DND-41 (cell line): ENCODE measurements around the gene SCN2A.

Experiments
- ATAC-seq: fragments of 200-7000 bp; cut with Tn5 transposase; 3 replicates; pipeline ENCODE4 v1.9.1; 2021; ENCODE audit warnings: low read depth; ENCODE audit not compliant: insufficient read depth
- DNase-seq: peaks from one replicate; pipeline ENCODE4 v3.0.0-alpha.2; 2020
- H2AFZ ChIP-seq: 2 replicates; pipeline ENCODE4 v1.6.0; 2012; ENCODE audit warnings: low read depth, low read length
- H3K27ac ChIP-seq: 2 replicates; pipeline ENCODE4 v1.5.1; 2012; ENCODE audit warnings: low read length, inconsistent platforms
- H3K27me3 ChIP-seq: fragments of 200-600 bp; sonication (generic); 2 replicates; pipeline ENCODE4 v1.6.0; 2012; ENCODE audit warnings: low read length, mild to moderate bottlenecking, inconsistent platforms; ENCODE audit not compliant: insufficient read depth, poor library complexity
- H3K36me3 ChIP-seq: 2 replicates; pipeline ENCODE4 v1.5.1; 2012; ENCODE audit warnings: low read length, inconsistent platforms; ENCODE audit not compliant: insufficient read depth
- H3K4me1 ChIP-seq: 2 replicates; pipeline ENCODE4 v1.5.1; 2012; ENCODE audit warnings: mild to moderate bottlenecking, low read length; ENCODE audit not compliant: insufficient read depth
- H3K4me2 ChIP-seq: 2 replicates; pipeline ENCODE4 v1.6.0; 2012; ENCODE audit warnings: mild to moderate bottlenecking, moderate library complexity, low read length, inconsistent platforms; ENCODE audit not compliant: insufficient read depth
- H3K4me3 ChIP-seq, 2 experiments: fragments of 200-600 bp in 1 of 2; shearing (Covaris generic) in 1 of 2; 2 replicates each; pipeline ENCODE4 v1.5.1; 2012 to 2016; ENCODE audit warnings: inconsistent platforms in 2 of 2, low read length in 2 of 2, mild to moderate bottlenecking in 2 of 2, low read depth in 1 of 2, moderate library complexity in 1 of 2
- H3K79me2 ChIP-seq: 2 replicates; pipeline ENCODE4 v1.6.0; 2012; ENCODE audit warnings: low read length, inconsistent platforms; ENCODE audit not compliant: insufficient read depth
- H3K9ac ChIP-seq: 2 replicates; pipeline ENCODE4 v1.6.0; 2012; ENCODE audit warnings: low read depth, mild to moderate bottlenecking, inconsistent platforms, low read length, moderate library complexity
- H3K9me3 ChIP-seq: 2 replicates; pipeline ENCODE4 v1.5.1; 2012; ENCODE audit warnings: low read length, moderate library complexity, mild to moderate bottlenecking, inconsistent platforms; ENCODE audit not compliant: insufficient read depth, severe bottlenecking
- H4K20me1 ChIP-seq: 2 replicates; pipeline ENCODE4 v1.6.0; 2012; ENCODE audit warnings: low read length; ENCODE audit not compliant: insufficient read depth
- CTCF ChIP-seq: IDR thresholded peaks from 2 replicates; pipeline ENCODE4 v1.5.1; 2012; ENCODE audit warnings: borderline replicate concordance, low read length, moderate library complexity, mild to moderate bottlenecking; ENCODE audit not compliant: poor library complexity, severe bottlenecking; ENCODE audit errors: extremely low read depth
- EZH2 ChIP-seq: IDR thresholded peaks from 3 replicates; pipeline ENCODE4 v1.6.1; 2012; ENCODE audit warnings: borderline replicate concordance, low read depth, mild to moderate bottlenecking, moderate library complexity, low read length, inconsistent platforms; ENCODE audit not compliant: severe bottlenecking

Gene SCN2A

GRCh38 chr2:165423081-165423480 is 183.9 kb downstream of the SCN2A start:
- no peak for DNase-seq
- Histone ChIP-seq H3K27ac (no peak overlapping the region), H3K36me3 (no peaks in the 10 kb centered on the region), H3K4me2 (no peak overlapping the region), H3K4me1 (no peaks in the 10 kb centered on the region), H3K9ac (no peak overlapping the region), H3K27me3 (no peaks in the 10 kb centered on the region), H3K9me3 (peaks cover 4% of the 10 kb centered on the region), H3K79me2 (no peaks in the 10 kb centered on the region), H3K4me3 (no peak overlapping the region), H4K20me1 (no peaks in the 10 kb centered on the region), H2AFZ (no peak overlapping the region)
- no peak for TF ChIP-seq CTCF
- no peak for TF ChIP-seq EZH2
- ATAC-seq, result no peak

- H3K79me2 ChIP-seq, result no peaks in the 10 kb centered on the region
- no peaks in the 10 kb centered on the region for H4K20me1 ChIP-seq
- no peaks in the 10 kb centered on the region for H3K36me3 ChIP-seq
- H2AFZ ChIP-seq, result no peak overlapping the region
- no peak for ATAC-seq
- H3K27ac ChIP-seq, result no peak overlapping the region
- H3K4me2 ChIP-seq, result no peak overlapping the region
- no peak overlapping the region for H3K4me3 ChIP-seq
- H3K4me1 ChIP-seq, result no peaks in the 10 kb centered on the region
- H3K9me3 ChIP-seq, result peaks cover 4% of the 10 kb centered on the region
- TF ChIP-seq EZH2 (no peak), CTCF (no peak)
- no peaks in the 10 kb centered on the region for H3K27me3 ChIP-seq
- H3K9ac ChIP-seq, result no peak overlapping the region
- DNase-seq, result no peak
Observed at GRCh38 chr2:165425556-165425955, 186.3 kb downstream of the SCN2A start.

GRCh38 chr2:165427686-165428085 is 188.5 kb downstream of the SCN2A start:
- Histone ChIP-seq H3K9me3 (peaks cover 3% of the 10 kb centered on the region), H3K27ac (no peak overlapping the region), H4K20me1 (no peaks in the 10 kb centered on the region), H3K4me2 (no peak overlapping the region), H3K4me1 (no peaks in the 10 kb centered on the region), H3K36me3 (no peaks in the 10 kb centered on the region), H2AFZ (no peak overlapping the region), H3K79me2 (no peaks in the 10 kb centered on the region), H3K4me3 (no peak overlapping the region), H3K27me3 (no peaks in the 10 kb centered on the region), H3K9ac (no peak overlapping the region)
- DNase-seq, result no peak
- TF ChIP-seq EZH2 (no peak), CTCF (no peak)
- ATAC-seq, result no peak

GRCh38 chr2:165428926-165429325 is 189.7 kb downstream of the SCN2A start:
- Histone ChIP-seq H3K9me3 (no peaks in the 10 kb centered on the region), H3K79me2 (no peaks in the 10 kb centered on the region), H3K9ac (no peak overlapping the region), H3K4me2 (no peak overlapping the region), H3K4me1 (no peaks in the 10 kb centered on the region), H2AFZ (no peak overlapping the region), H4K20me1 (no peaks in the 10 kb centered on the region), H3K36me3 (no peaks in the 10 kb centered on the region), H3K4me3 (no peak overlapping the region), H3K27ac (no peak overlapping the region), H3K27me3 (no peaks in the 10 kb centered on the region)
- TF ChIP-seq EZH2, result no peak
- TF ChIP-seq CTCF, result no peak
- ATAC-seq (no peak), DNase-seq (no peak)
